GM18870 (cell line): ENCODE data around the gene GPC6.

Experiments used
- ATAC-seq: cut with Tn5 transposase; IDR thresholded peaks from one replicate; pipeline ENCODE4 v1.9.1; 2021; ENCODE audit warnings: moderate library complexity; ENCODE audit not compliant: unreplicated experiment

Gene GPC6

GRCh38 chr13:93726173-93726957 lies 499.8 kb downstream of the GPC6 start:
- no peak for ATAC-seq

- no peak for ATAC-seq
Observed at GRCh38 chr13:93727211-93728141, 500.9 kb downstream of the GPC6 start.

GRCh38 chr13:93729383-93729782 lies 502.8 kb downstream of the GPC6 start:
- ATAC-seq, result no peak

DNA sequence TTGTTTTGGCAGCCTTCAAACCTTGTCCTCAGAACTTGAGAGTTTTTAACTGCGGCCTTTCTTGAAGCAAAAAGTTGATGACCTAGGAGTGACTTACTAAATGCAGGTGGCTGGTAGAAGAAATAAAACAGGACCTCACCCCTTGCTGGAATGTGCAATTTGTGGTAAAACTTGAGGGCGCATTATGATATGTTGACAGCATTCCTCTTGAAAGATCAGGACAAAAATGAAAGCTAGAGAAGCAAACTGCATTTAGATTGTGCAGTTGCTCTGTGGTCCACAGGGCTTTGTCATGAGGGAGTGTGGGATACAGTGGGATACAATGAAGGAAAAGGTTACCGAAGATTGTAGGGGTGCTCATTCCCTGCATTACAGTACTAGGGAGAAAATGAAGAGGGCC lies 504.2 kb downstream of the GPC6 start:
- ATAC-seq, result no peak

- ATAC-seq, result no peak
Observed at GRCh38 chr13:93732186-93732585, 505.6 kb downstream of the GPC6 start.

GRCh38 chr13:93736081-93736480 lies 509.5 kb downstream of the GPC6 start:
- ATAC-seq, result no peak

DNA sequence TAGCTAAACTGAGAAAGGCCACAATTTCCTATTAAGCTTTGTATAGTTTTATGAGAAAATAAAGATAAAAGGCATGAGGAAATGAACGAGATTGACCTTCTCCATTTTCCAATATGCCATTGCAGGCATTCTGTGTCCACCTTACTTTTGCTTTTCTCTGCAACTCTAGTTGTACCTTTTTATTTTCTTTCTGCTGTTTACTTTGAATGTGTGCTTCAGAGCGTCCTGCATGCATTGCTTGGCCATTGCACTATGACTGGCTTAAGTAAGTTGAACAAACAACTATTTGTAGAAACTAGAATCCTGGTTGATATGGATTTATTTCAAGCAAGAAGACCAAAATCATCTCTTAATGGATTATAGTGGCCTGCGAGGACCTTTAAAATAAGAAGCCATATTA lies 510.3 kb downstream of the GPC6 start:
- ATAC-seq, result no peak

GRCh38 chr13:93740334-93740733 lies 513.7 kb downstream of the GPC6 start:
- ATAC-seq, result no peak

DNA sequence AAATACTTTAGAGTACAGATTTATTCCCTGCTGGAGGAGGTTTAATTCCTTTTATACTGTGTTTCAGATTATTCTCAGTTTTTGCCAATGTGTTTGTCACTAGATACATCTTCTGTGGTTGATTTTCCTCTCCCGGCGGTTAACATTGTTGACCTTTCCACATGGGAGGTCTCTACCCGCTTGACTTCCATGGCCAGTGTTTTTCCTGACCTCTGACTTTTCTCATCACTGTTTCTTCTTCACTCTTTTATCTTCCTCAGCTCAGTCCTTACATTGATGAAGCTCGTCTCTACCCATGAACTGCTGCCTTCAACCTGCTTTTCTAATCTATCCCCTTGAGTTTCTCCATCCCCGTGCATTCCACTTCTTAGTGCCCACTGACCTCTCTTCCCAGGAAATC lies 517.4 kb downstream of the GPC6 start:
- ATAC-seq, result no peak

DNA sequence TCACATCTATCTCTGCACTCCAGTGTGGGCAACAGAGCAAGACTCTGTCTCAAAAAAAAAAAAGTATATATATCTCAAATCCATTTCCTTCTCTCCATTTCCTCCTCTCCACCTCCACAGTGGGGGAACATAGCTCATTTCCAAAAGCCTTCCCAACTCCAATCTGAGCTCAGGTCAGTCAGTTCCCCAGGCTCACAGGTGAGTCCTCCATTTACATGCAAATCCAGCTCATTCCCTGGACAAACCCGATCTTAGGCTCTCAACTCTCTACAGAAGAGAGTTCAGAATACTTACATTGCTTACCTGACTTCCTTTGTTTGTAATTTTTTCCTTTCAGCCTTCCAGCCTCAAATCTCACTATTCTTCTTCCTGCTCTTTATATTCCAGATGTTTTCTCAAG lies 518.3 kb downstream of the GPC6 start:
- ATAC-seq, result no peak

DNA sequence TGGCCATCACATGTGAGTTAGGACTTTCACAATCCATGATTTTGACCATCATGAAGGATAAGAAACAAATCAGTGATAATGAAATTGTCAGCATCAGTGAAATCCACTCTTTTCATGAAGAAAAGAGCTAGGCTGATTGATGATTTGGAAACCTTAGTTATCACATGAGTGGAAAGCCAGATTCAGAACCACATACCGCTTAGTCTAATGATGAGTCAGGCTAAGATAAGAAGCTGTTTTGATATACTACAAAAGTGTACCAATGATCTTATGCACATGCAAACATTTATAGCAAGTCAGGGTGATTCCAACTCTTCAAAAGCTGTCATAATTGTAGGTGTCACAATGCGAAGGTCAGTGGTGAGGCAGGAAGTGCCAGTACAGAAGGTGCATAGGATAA lies 519.3 kb downstream of the GPC6 start:
- ATAC-seq, result no peak

GRCh38 chr13:93746589-93746988 lies 520.0 kb downstream of the GPC6 start:
- ATAC-seq, result no peak

DNA sequence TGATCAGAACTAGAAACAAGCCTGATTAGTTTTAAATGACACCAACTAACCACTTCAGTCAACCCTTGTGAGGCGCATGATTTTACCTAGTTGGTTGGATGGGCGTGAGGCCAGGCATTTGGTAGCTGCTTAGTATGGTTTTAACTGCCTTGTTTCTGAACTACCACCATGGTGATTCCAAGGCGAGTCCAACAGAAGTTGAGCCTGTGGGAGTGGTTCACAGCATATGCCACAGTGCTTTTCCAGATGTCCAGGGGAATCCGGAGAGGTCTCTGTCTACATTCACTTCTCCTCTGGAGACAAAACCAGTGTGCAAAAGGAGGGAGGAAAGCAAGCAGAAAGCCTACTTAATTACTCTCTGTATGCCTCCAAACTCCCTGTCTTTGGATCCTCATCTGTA lies 524.1 kb downstream of the GPC6 start:
- no peak for ATAC-seq

- peak; percentile 83 for ATAC-seq
Observed at GRCh38 chr13:93751117-93751516, 524.5 kb downstream of the GPC6 start.

- ATAC-seq, result no peak
Observed at GRCh38 chr13:93752541-93752940, 525.9 kb downstream of the GPC6 start.

DNA sequence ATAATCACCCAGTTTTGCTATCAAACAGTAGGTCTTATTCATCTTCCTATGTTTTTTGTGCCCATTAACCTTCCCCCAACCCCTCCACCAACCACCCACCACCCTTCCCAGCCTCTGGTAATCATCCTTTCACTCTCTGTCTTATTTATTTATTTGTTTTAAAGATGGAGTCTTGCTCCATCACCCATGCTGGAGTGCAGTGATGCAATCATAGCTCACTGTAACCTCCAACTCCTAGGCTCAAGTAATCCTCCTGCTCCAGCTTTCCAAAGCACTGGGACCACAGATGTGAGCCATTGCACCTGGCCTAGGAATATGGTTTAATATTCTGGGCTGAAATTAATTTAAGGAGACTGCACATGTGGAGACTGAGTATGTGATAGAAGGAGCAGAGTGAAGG lies 527.0 kb downstream of the GPC6 start:
- ATAC-seq, result no peak

DNA sequence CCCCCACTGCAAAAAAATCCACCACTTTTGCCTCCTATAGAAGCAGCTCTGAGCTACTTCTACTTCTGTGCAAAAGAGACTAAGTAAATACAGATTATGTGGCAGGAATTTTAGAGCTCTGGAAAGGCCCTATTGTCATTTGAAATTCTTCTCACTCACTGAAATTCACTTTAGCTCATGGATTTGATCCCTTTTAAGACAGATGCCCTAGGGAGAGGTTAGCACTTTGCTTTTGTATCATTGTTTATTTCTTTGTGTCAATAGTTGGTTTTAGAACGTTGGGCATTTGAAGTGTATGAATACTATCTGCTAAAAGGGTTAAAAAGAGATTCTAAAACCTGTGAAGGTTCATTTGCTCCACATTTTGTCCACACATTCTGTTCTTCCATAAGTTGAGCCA lies 528.7 kb downstream of the GPC6 start:
- no peak for ATAC-seq

DNA sequence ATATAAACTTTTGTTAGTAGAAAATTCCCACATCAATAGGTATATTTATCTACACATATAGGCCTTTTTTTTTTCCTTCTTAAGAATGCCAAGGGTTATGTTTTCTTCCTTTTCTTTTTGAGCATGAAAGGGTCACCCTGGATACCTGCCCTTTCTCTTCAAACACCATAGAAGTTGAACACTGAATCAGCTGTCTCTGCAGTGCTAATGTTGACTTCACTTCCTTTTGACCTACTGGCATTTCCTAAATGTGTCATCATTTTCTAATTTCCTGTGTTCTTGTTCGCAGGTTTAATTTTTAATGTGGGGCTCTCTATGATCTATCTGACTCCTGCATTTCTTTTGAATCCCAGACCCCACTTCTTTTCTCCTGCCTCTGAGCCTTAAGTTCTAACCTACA lies 532.0 kb downstream of the GPC6 start:
- ATAC-seq, result no peak

DNA sequence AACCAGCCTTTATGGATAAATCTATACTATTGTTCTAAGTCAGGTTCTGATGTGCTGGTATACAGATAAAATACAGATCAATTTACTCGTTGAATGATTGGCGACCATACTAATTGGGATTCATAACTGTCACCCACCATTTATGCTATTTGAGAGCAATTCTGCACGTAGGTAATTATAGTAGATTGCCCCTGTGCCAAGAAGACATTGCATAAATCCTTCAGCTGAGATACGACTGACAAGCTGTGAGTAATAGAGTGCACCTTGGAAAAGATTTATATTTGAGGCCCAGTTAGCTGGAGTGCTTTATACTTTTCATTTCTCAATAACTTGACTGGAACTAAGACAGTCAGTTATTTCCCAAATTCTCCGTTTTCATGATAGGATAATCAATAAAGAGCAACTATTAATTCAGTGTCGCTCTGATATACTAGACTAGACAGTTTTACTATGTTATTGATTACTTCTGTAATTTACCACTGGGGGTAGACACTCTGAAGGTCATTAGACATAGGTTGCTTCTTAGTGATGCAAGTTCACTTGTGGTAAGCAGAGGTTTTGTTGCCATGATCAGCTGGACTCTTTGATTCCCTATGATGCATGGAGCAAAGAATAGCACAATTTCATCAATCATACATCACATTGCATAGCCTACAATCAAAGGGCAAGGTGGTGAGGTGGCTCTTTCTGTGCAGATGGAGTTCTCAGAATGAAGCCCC lies 536.3 kb downstream of the GPC6 start:
- no peak for ATAC-seq

- ATAC-seq, result no peak
Observed at GRCh38 chr13:93765062-93765461, 538.5 kb downstream of the GPC6 start.

DNA sequence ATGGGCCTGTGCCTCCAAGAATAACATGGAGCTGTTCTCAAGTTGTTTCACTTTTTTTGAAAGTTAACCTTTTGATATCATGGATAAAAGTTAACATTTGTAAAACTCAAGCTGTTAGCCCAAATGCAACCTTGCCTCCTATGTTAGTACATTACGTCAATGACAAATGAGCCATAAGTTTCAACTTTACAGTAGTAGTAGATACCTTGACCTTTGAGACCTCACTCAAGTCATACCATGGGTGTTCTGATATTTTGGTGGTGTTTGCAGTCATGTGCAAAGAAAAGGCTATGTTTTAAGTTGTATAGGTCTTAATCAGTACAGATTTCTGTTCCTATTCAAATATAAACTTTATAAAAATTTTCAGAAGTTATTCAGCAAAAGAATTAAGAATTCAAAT lies 539.2 kb downstream of the GPC6 start:
- no peak for ATAC-seq
